IMR-90 (cell line): ENCODE results near the gene PPP1R2. TPM values are rescaled to one million over a fixed set of nuclear protein-coding genes. Genes with fewer than 3 reads are reported as not detected.

Source experiments
- ATAC-seq: fragments of 200-7000 bp; cut with Tn5 transposase; 2 replicates; pipeline ENCODE4 v1.9.1; 2020; ENCODE audit warnings: low read depth, mild to moderate bottlenecking, moderate library complexity
- BruUV-seq: library from RNA; stranded (reverse); fragments of 400-500 nt; replicated peaks from 2 replicates; lab custom pipeline; 2021; lab: Mats Ljungman, UMichigan
- CTCF ChIA-PET: fragments of 300-600 bp; formaldehyde crosslinking; extraction: SDS; loops from one replicate; lab custom pipeline; 2021; ENCODE audit warnings: antibody characterized with exemption; lab: Yijun Ruan, JAX
- POLR2A ChIA-PET: fragments of 300-600 bp; sonication (Branson Sonifier 250); formaldehyde crosslinking; loops from one replicate; lab custom pipeline; 2022; ENCODE audit warnings: antibody characterized with exemption; ENCODE audit not compliant: unreplicated experiment; lab: Charles Lee
- DNase-seq: peaks from one replicate; pipeline ENCODE4 v3.0.0; 2013
- H2AFZ ChIP-seq: replicated peaks from 2 replicates; pipeline ENCODE3; 2013; ENCODE audit warnings: low read length, mild to moderate bottlenecking; ENCODE audit not compliant: poor library complexity
- H2AK5ac ChIP-seq: 2 replicates; pipeline ENCODE4 v1.6.1; 2013; ENCODE audit warnings: low read depth, low read length, inconsistent platforms
- H2AK9ac ChIP-seq: replicated peaks from 2 replicates; pipeline ENCODE3; 2013; ENCODE audit warnings: mild to moderate bottlenecking, low read depth, low read length, moderate library complexity; ENCODE audit not compliant: poor library complexity
- H2BK120ac ChIP-seq: 2 replicates; pipeline ENCODE4 v1.6.1; 2013; ENCODE audit warnings: low read depth, low read length, inconsistent platforms
- H2BK15ac ChIP-seq: 3 replicates; pipeline ENCODE4 v1.6.1; 2013; ENCODE audit warnings: low read depth, low read length, inconsistent platforms
- H2BK20ac ChIP-seq: 2 replicates; pipeline ENCODE4 v1.6.1; 2013; ENCODE audit warnings: low read depth, mild to moderate bottlenecking, inconsistent platforms, low read length, moderate library complexity
- H2BK5ac ChIP-seq: 2 replicates; pipeline ENCODE4 v1.6.1; 2013; ENCODE audit warnings: mild to moderate bottlenecking, low read depth, low read length, inconsistent platforms; ENCODE audit not compliant: poor library complexity, severe bottlenecking
- H3K14ac ChIP-seq: replicated peaks from 2 replicates; pipeline ENCODE4 v1.6.1; 2013; ENCODE audit warnings: low read depth, low read length, inconsistent platforms
- H3K18ac ChIP-seq: 2 replicates; pipeline ENCODE4 v1.6.1; 2013; ENCODE audit warnings: low read depth, low read length, control low read depth
- H3K23ac ChIP-seq: 2 replicates; pipeline ENCODE4 v1.6.1; 2013; ENCODE audit warnings: low read depth, low read length, inconsistent platforms
- H3K27ac ChIP-seq: 2 replicates; pipeline ENCODE4 v1.5.1; 2013; ENCODE audit warnings: mild to moderate bottlenecking, control low read depth, low read length; ENCODE audit not compliant: insufficient read depth
- H3K27me3 ChIP-seq: 2 replicates; pipeline ENCODE4 v1.6.1; 2013; ENCODE audit warnings: low read length; ENCODE audit not compliant: control insufficient read depth, insufficient read depth
- H3K36me3 ChIP-seq: 2 replicates; pipeline ENCODE4 v1.6.1; 2013; ENCODE audit warnings: low read length, mixed read lengths; ENCODE audit not compliant: control insufficient read depth, insufficient read depth
- H3K4ac ChIP-seq: 2 replicates; pipeline ENCODE4 v1.6.1; 2013; ENCODE audit warnings: low read depth, low read length, inconsistent platforms
- H3K4me1 ChIP-seq: 2 replicates; pipeline ENCODE4 v1.6.1; 2013; ENCODE audit warnings: low read length, mixed read lengths; ENCODE audit not compliant: control insufficient read depth, insufficient read depth
- H3K4me2 ChIP-seq: 2 replicates; pipeline ENCODE4 v1.6.1; 2013; ENCODE audit warnings: low read depth, mild to moderate bottlenecking, control low read depth, low read length, moderate library complexity
- H3K4me3 ChIP-seq: 2 replicates; pipeline ENCODE4 v1.5.1; 2013; ENCODE audit warnings: low read depth, mild to moderate bottlenecking, control low read depth, low read length, moderate library complexity; ENCODE audit not compliant: insufficient read depth
- H3K56ac ChIP-seq: 2 replicates; pipeline ENCODE4 v1.6.1; 2013; ENCODE audit warnings: low read length, inconsistent platforms; ENCODE audit not compliant: insufficient read depth; ENCODE audit errors: extremely low read depth
- H3K79me1 ChIP-seq, 2 experiments: 2 replicates each; pipeline ENCODE4 v1.6.1; 2013; ENCODE audit warnings: low read length in 2 of 2, inconsistent platforms in 1 of 2, low read depth in 1 of 2
- H3K9ac ChIP-seq: 2 replicates; pipeline ENCODE4 v1.6.1; 2013; ENCODE audit warnings: low read depth, low read length, control low read depth
- H3K9me1 ChIP-seq: 2 replicates; pipeline ENCODE4 v1.6.1; 2013; ENCODE audit warnings: low read length, inconsistent platforms; ENCODE audit not compliant: insufficient read depth
- H3K9me3 ChIP-seq: 2 replicates; pipeline ENCODE4 v1.6.1; 2013; ENCODE audit warnings: low read length; ENCODE audit not compliant: control insufficient read depth, insufficient read depth
- H4K20me1 ChIP-seq: 2 replicates; pipeline ENCODE4 v1.6.1; 2013; ENCODE audit warnings: low read length, inconsistent platforms; ENCODE audit not compliant: insufficient read depth
- H4K5ac ChIP-seq: 2 replicates; pipeline ENCODE4 v1.6.1; 2013; ENCODE audit warnings: mild to moderate bottlenecking, low read depth, low read length, control low read depth
- H4K8ac ChIP-seq, 2 experiments: 2 replicates each; pipeline ENCODE4 v1.6.1; 2013; ENCODE audit warnings: low read depth in 2 of 2, low read length in 2 of 2, control low read depth in 1 of 2, inconsistent platforms in 1 of 2
- H4K91ac ChIP-seq: 2 replicates; pipeline ENCODE4 v1.6.1; 2013; ENCODE audit warnings: low read depth, low read length, inconsistent platforms; ENCODE audit not compliant: insufficient read depth
- BHLHE40 ChIP-seq: fragments of 150-350 bp; IDR thresholded peaks from 2 replicates; pipeline ENCODE4 v1.6.1; 2016; ENCODE audit warnings: mild to moderate bottlenecking, low read depth, low read length
- CEBPB ChIP-seq: IDR thresholded peaks from 2 replicates; pipeline ENCODE4 v1.6.1; 2012; ENCODE audit warnings: low read depth, low read length, improper control_type of control experiment
- CHD1 ChIP-seq: IDR thresholded peaks from 2 replicates; pipeline ENCODE4 v1.6.1; 2012; ENCODE audit warnings: low read depth, low read length, improper control_type of control experiment
- FOS ChIP-seq: fragments of 150-350 bp; IDR thresholded peaks from 2 replicates; pipeline ENCODE4 v1.6.1; 2016; ENCODE audit warnings: low read depth, low read length
- MAFK ChIP-seq: IDR thresholded peaks from 2 replicates; pipeline ENCODE4 v1.6.1; 2012; ENCODE audit warnings: low read depth, low read length, improper control_type of control experiment
- MAZ ChIP-seq: IDR thresholded peaks from 2 replicates; pipeline ENCODE4 v1.6.1; 2012; ENCODE audit warnings: low read depth, mild to moderate bottlenecking, low read length, improper control_type of control experiment, moderate library complexity, borderline replicate concordance
- POLR2A ChIP-seq: IDR thresholded peaks from 2 replicates; pipeline ENCODE4 v1.6.1; 2012; ENCODE audit warnings: mild to moderate bottlenecking, low read depth, low read length
- RAD21 ChIP-seq: IDR thresholded peaks from 2 replicates; pipeline ENCODE4 v1.6.1; 2012; ENCODE audit warnings: low read length, improper control_type of control experiment
- RCOR1 ChIP-seq: IDR thresholded peaks from 2 replicates; pipeline ENCODE4 v1.6.1; 2012; ENCODE audit warnings: mild to moderate bottlenecking, low read length, improper control_type of control experiment; ENCODE audit not compliant: insufficient replicate concordance
- RFX5 ChIP-seq: IDR thresholded peaks from 2 replicates; pipeline ENCODE4 v1.8.0; 2012; ENCODE audit warnings: low read depth, mild to moderate bottlenecking, low read length, moderate library complexity
- SMC3 ChIP-seq: fragments of 150-350 bp; IDR thresholded peaks from 2 replicates; pipeline ENCODE4 v1.6.1; 2016; ENCODE audit warnings: low read depth, mild to moderate bottlenecking, antibody characterized with exemption, low read length, moderate library complexity
- USF2 ChIP-seq: fragments of 150-350 bp; IDR thresholded peaks from 2 replicates; pipeline ENCODE4 v1.6.1; 2017; ENCODE audit warnings: mild to moderate bottlenecking, antibody characterized with exemption, low read length, low read depth
- WGBS, 2 experiments: methylation state at CpG; one replicate each; pipeline versions ENCODE4 v1.1.5 to v1.1.7; 2013; ENCODE audit warnings: missing lambda C conversion rate in 2 of 2; ENCODE audit not compliant: insufficient read length in 1 of 2; ENCODE audit errors: extremely low coverage in 2 of 2; 5-methylcytosine and 5-hydroxymethylcytosine counted together
- dilution Hi-C: fragments of 300-500 bp; cut with HindIII; formaldehyde crosslinking; loops from one replicate; pipeline ENCODE4 v1.14.3; 2018; ENCODE audit warnings: low sequenced_read_pairs; ENCODE audit not compliant: unreplicated experiment
- in situ Hi-C: fragments of 300-500 bp; cut with MboI; formaldehyde crosslinking; loops from 3 replicates; pipeline ENCODE4 v1.14.3; 2019; ENCODE audit warnings: low sequenced_read_pairs, inconsistent platforms, mixed read lengths
- intact Hi-C: fragments of 100-400 bp; cut with micrococcal nuclease; formaldehyde crosslinking; loops from 2 replicates; pipeline ENCODE4 v1.10.0; 2022
- polyA plus RNA-seq, 3 experiments: library from polyadenylated mRNA; depleted of rRNA; stranded (reverse); fragments of >200 nt; gene quantifications; 2 replicates each; pipeline ENCODE4 v1.2.3, GENCODE V29; 2012; ENCODE audit warnings: low replicate concordance in 1 of 3
- total RNA-seq: library from RNA; depleted of rRNA; stranded (reverse); fragments of >200 nt; gene quantifications from 2 replicates; pipeline ENCODE4 v1.2.3, GENCODE V29; 2012
- TF ChIP-seq, protein P1 (sequence below): conservative IDR thresholded peaks from 2 replicates; pipeline ENCODE4 v1.5.1; 2012; ENCODE audit warnings: mild to moderate bottlenecking, low read depth, low read length, improper control_type of control experiment
- TF ChIP-seq, protein P2 (sequence below): fragments of 150-350 bp; IDR thresholded peaks from 2 replicates; pipeline ENCODE4 v1.6.1; 2016; ENCODE audit warnings: low read depth, mild to moderate bottlenecking, low read length, moderate library complexity, borderline replicate concordance

The PPP1R2 gene
- total and polyA plus RNA-seq, 2 of the 4 experiments (the other 2 are of a cell fraction) = 9.2 to 36.0 TPM

GRCh38 chr3:195467641-195468390 lies 75.3 kb downstream of the PPP1R2 start:
- Histone ChIP-seq H3K27ac (no peak overlapping the region), H3K4me3 (no peak overlapping the region), H3K4me1 (no peaks in the 10 kb centered on the region), H4K8ac (no peak overlapping the region), H2BK5ac (no peak overlapping the region), H4K91ac (no peak overlapping the region), H3K9ac (no peak overlapping the region), H2BK120ac (no peak overlapping the region), H3K4ac (no peak overlapping the region), H3K56ac (no peak overlapping the region), H3K9me1 (no peaks in the 10 kb centered on the region), H3K27me3 (peaks cover 5% of the 10 kb centered on the region; the same call in 1 of the 2 replicates), H2BK20ac (no peak overlapping the region), H3K14ac (no peak overlapping the region), H2AK5ac (no peak overlapping the region), H4K20me1 (no peaks in the 10 kb centered on the region), H2AFZ (no peak overlapping the region), H4K5ac (no peak overlapping the region), H3K9me3 (peaks cover 5% of the 10 kb centered on the region), H2AK9ac (no peak overlapping the region), H3K18ac (no peak overlapping the region), H3K36me3 (no peaks in the 10 kb centered on the region), H2BK15ac (no peak overlapping the region), H3K4me2 (no peak overlapping the region), H3K23ac (no peak overlapping the region), H3K79me1 (no peaks in the 10 kb centered on the region)
- in situ Hi-C loops (loop anchor here (10.0 kb wide), 1 partner anchor 47 kb away; no protein-coding TSS in a partner anchor), intact Hi-C loops (no loop called here), dilution Hi-C loops (no loop called here)
- WGBS, 2 experiments = no CpG with 5 or more reads among the region's 5 CpGs
- ChIA-PET CTCF (no interaction called here), POLR2A (no interaction called here)
- TF ChIP-seq MAZ = no peak
- no peak for TF ChIP-seq SMC3
- TF ChIP-seq RCOR1 = no peak
- no peak for TF ChIP-seq FOS
- no peak for TF ChIP-seq USF2
- TF ChIP-seq, protein P1, sequence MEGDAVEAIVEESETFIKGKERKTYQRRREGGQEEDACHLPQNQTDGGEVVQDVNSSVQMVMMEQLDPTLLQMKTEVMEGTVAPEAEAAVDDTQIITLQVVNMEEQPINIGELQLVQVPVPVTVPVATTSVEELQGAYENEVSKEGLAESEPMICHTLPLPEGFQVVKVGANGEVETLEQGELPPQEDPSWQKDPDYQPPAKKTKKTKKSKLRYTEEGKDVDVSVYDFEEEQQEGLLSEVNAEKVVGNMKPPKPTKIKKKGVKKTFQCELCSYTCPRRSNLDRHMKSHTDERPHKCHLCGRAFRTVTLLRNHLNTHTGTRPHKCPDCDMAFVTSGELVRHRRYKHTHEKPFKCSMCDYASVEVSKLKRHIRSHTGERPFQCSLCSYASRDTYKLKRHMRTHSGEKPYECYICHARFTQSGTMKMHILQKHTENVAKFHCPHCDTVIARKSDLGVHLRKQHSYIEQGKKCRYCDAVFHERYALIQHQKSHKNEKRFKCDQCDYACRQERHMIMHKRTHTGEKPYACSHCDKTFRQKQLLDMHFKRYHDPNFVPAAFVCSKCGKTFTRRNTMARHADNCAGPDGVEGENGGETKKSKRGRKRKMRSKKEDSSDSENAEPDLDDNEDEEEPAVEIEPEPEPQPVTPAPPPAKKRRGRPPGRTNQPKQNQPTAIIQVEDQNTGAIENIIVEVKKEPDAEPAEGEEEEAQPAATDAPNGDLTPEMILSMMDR = no peak
- TF ChIP-seq RAD21 = no peak
- TF ChIP-seq POLR2A = no peak
- TF ChIP-seq MAFK = no peak; the same call in 1 of the 2 replicates
- TF ChIP-seq CHD1 = no peak
- no peak for TF ChIP-seq BHLHE40
- TF ChIP-seq, protein P2, sequence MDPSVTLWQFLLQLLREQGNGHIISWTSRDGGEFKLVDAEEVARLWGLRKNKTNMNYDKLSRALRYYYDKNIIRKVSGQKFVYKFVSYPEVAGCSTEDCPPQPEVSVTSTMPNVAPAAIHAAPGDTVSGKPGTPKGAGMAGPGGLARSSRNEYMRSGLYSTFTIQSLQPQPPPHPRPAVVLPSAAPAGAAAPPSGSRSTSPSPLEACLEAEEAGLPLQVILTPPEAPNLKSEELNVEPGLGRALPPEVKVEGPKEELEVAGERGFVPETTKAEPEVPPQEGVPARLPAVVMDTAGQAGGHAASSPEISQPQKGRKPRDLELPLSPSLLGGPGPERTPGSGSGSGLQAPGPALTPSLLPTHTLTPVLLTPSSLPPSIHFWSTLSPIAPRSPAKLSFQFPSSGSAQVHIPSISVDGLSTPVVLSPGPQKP = no peak
- TF ChIP-seq RFX5 = no peak
- TF ChIP-seq CEBPB = no peak
- peak; percentile 59 for DNase-seq
- ATAC-seq = peak; percentile 53; the same call in 1 of the 2 replicates
- no TSS peak for BruUV-seq
